IMR-90 (cell line): ENCODE results near the gene SH3RF1. TPM values are rescaled to one million over a fixed set of nuclear protein-coding genes. Genes with fewer than 3 reads are reported as not detected.

Experiments used
- ATAC-seq: fragments of 200-7000 bp; cut with Tn5 transposase; 2 replicates; pipeline ENCODE4 v1.9.1; 2020; ENCODE audit warnings: low read depth, mild to moderate bottlenecking, moderate library complexity
- BruUV-seq: library from RNA; stranded (reverse); fragments of 400-500 nt; replicated peaks from 2 replicates; lab custom pipeline; 2021; lab: Mats Ljungman, UMichigan
- CTCF ChIA-PET: fragments of 300-600 bp; formaldehyde crosslinking; extraction: SDS; loops from one replicate; lab custom pipeline; 2021; ENCODE audit warnings: antibody characterized with exemption; lab: Yijun Ruan, JAX
- POLR2A ChIA-PET: fragments of 300-600 bp; sonication (Branson Sonifier 250); formaldehyde crosslinking; loops from one replicate; lab custom pipeline; 2022; ENCODE audit warnings: antibody characterized with exemption; ENCODE audit not compliant: unreplicated experiment; lab: Charles Lee
- DNase-seq: peaks from one replicate; pipeline ENCODE4 v3.0.0; 2013
- H2AFZ ChIP-seq: replicated peaks from 2 replicates; pipeline ENCODE3; 2013; ENCODE audit warnings: low read length, mild to moderate bottlenecking; ENCODE audit not compliant: poor library complexity
- H2AK5ac ChIP-seq: 2 replicates; pipeline ENCODE4 v1.6.1; 2013; ENCODE audit warnings: low read depth, low read length, inconsistent platforms
- H2AK9ac ChIP-seq: replicated peaks from 2 replicates; pipeline ENCODE3; 2013; ENCODE audit warnings: mild to moderate bottlenecking, low read depth, low read length, moderate library complexity; ENCODE audit not compliant: poor library complexity
- H2BK120ac ChIP-seq: 2 replicates; pipeline ENCODE4 v1.6.1; 2013; ENCODE audit warnings: low read depth, low read length, inconsistent platforms
- H2BK15ac ChIP-seq: 3 replicates; pipeline ENCODE4 v1.6.1; 2013; ENCODE audit warnings: low read depth, low read length, inconsistent platforms
- H2BK20ac ChIP-seq: 2 replicates; pipeline ENCODE4 v1.6.1; 2013; ENCODE audit warnings: low read depth, mild to moderate bottlenecking, inconsistent platforms, low read length, moderate library complexity
- H2BK5ac ChIP-seq: 2 replicates; pipeline ENCODE4 v1.6.1; 2013; ENCODE audit warnings: mild to moderate bottlenecking, low read depth, low read length, inconsistent platforms; ENCODE audit not compliant: poor library complexity, severe bottlenecking
- H3K14ac ChIP-seq: replicated peaks from 2 replicates; pipeline ENCODE4 v1.6.1; 2013; ENCODE audit warnings: low read depth, low read length, inconsistent platforms
- H3K18ac ChIP-seq: 2 replicates; pipeline ENCODE4 v1.6.1; 2013; ENCODE audit warnings: low read depth, low read length, control low read depth
- H3K23ac ChIP-seq: 2 replicates; pipeline ENCODE4 v1.6.1; 2013; ENCODE audit warnings: low read depth, low read length, inconsistent platforms
- H3K27ac ChIP-seq: 2 replicates; pipeline ENCODE4 v1.5.1; 2013; ENCODE audit warnings: mild to moderate bottlenecking, control low read depth, low read length; ENCODE audit not compliant: insufficient read depth
- H3K27me3 ChIP-seq: 2 replicates; pipeline ENCODE4 v1.6.1; 2013; ENCODE audit warnings: low read length; ENCODE audit not compliant: control insufficient read depth, insufficient read depth
- H3K36me3 ChIP-seq: 2 replicates; pipeline ENCODE4 v1.6.1; 2013; ENCODE audit warnings: low read length, mixed read lengths; ENCODE audit not compliant: control insufficient read depth, insufficient read depth
- H3K4ac ChIP-seq: 2 replicates; pipeline ENCODE4 v1.6.1; 2013; ENCODE audit warnings: low read depth, low read length, inconsistent platforms
- H3K4me1 ChIP-seq: 2 replicates; pipeline ENCODE4 v1.6.1; 2013; ENCODE audit warnings: low read length, mixed read lengths; ENCODE audit not compliant: control insufficient read depth, insufficient read depth
- H3K4me2 ChIP-seq: 2 replicates; pipeline ENCODE4 v1.6.1; 2013; ENCODE audit warnings: low read depth, mild to moderate bottlenecking, control low read depth, low read length, moderate library complexity
- H3K4me3 ChIP-seq: 2 replicates; pipeline ENCODE4 v1.5.1; 2013; ENCODE audit warnings: low read depth, mild to moderate bottlenecking, control low read depth, low read length, moderate library complexity; ENCODE audit not compliant: insufficient read depth
- H3K56ac ChIP-seq: 2 replicates; pipeline ENCODE4 v1.6.1; 2013; ENCODE audit warnings: low read length, inconsistent platforms; ENCODE audit not compliant: insufficient read depth; ENCODE audit errors: extremely low read depth
- H3K79me1 ChIP-seq, 2 experiments: 2 replicates each; pipeline ENCODE4 v1.6.1; 2013; ENCODE audit warnings: low read length in 2 of 2, inconsistent platforms in 1 of 2, low read depth in 1 of 2
- H3K9ac ChIP-seq: 2 replicates; pipeline ENCODE4 v1.6.1; 2013; ENCODE audit warnings: low read depth, low read length, control low read depth
- H3K9me1 ChIP-seq: 2 replicates; pipeline ENCODE4 v1.6.1; 2013; ENCODE audit warnings: low read length, inconsistent platforms; ENCODE audit not compliant: insufficient read depth
- H3K9me3 ChIP-seq: 2 replicates; pipeline ENCODE4 v1.6.1; 2013; ENCODE audit warnings: low read length; ENCODE audit not compliant: control insufficient read depth, insufficient read depth
- H4K20me1 ChIP-seq: 2 replicates; pipeline ENCODE4 v1.6.1; 2013; ENCODE audit warnings: low read length, inconsistent platforms; ENCODE audit not compliant: insufficient read depth
- H4K5ac ChIP-seq: 2 replicates; pipeline ENCODE4 v1.6.1; 2013; ENCODE audit warnings: mild to moderate bottlenecking, low read depth, low read length, control low read depth
- H4K8ac ChIP-seq, 2 experiments: 2 replicates each; pipeline ENCODE4 v1.6.1; 2013; ENCODE audit warnings: low read depth in 2 of 2, low read length in 2 of 2, control low read depth in 1 of 2, inconsistent platforms in 1 of 2
- H4K91ac ChIP-seq: 2 replicates; pipeline ENCODE4 v1.6.1; 2013; ENCODE audit warnings: low read depth, low read length, inconsistent platforms; ENCODE audit not compliant: insufficient read depth
- CEBPB ChIP-seq: IDR thresholded peaks from 2 replicates; pipeline ENCODE4 v1.6.1; 2012; ENCODE audit warnings: low read depth, low read length, improper control_type of control experiment
- MAZ ChIP-seq: IDR thresholded peaks from 2 replicates; pipeline ENCODE4 v1.6.1; 2012; ENCODE audit warnings: low read depth, mild to moderate bottlenecking, low read length, improper control_type of control experiment, moderate library complexity, borderline replicate concordance
- RFX5 ChIP-seq: IDR thresholded peaks from 2 replicates; pipeline ENCODE4 v1.8.0; 2012; ENCODE audit warnings: low read depth, mild to moderate bottlenecking, low read length, moderate library complexity
- WGBS, 2 experiments: methylation state at CpG; one replicate each; pipeline versions ENCODE4 v1.1.5 to v1.1.7; 2013; ENCODE audit warnings: missing lambda C conversion rate in 2 of 2; ENCODE audit not compliant: insufficient read length in 1 of 2; ENCODE audit errors: extremely low coverage in 2 of 2; 5-methylcytosine and 5-hydroxymethylcytosine counted together
- dilution Hi-C: fragments of 300-500 bp; cut with HindIII; formaldehyde crosslinking; loops from one replicate; pipeline ENCODE4 v1.14.3; 2018; ENCODE audit warnings: low sequenced_read_pairs; ENCODE audit not compliant: unreplicated experiment
- in situ Hi-C: fragments of 300-500 bp; cut with MboI; formaldehyde crosslinking; loops from 3 replicates; pipeline ENCODE4 v1.14.3; 2019; ENCODE audit warnings: low sequenced_read_pairs, inconsistent platforms, mixed read lengths
- intact Hi-C: fragments of 100-400 bp; cut with micrococcal nuclease; formaldehyde crosslinking; loops from 2 replicates; pipeline ENCODE4 v1.10.0; 2022
- polyA plus RNA-seq, 3 experiments: library from polyadenylated mRNA; depleted of rRNA; stranded (reverse); fragments of >200 nt; gene quantifications; 2 replicates each; pipeline ENCODE4 v1.2.3, GENCODE V29; 2012; ENCODE audit warnings: low replicate concordance in 1 of 3
- total RNA-seq: library from RNA; depleted of rRNA; stranded (reverse); fragments of >200 nt; gene quantifications from 2 replicates; pipeline ENCODE4 v1.2.3, GENCODE V29; 2012
- TF ChIP-seq, protein P1 (sequence below): fragments of 150-350 bp; IDR thresholded peaks from 2 replicates; pipeline ENCODE4 v1.6.1; 2017; ENCODE audit warnings: mild to moderate bottlenecking, antibody characterized with exemption, low read length, low read depth

The SH3RF1 gene
- total and polyA plus RNA-seq, 2 of the 4 experiments (the other 2 are of a cell fraction): 22.0 to 29.8 TPM

DNA sequence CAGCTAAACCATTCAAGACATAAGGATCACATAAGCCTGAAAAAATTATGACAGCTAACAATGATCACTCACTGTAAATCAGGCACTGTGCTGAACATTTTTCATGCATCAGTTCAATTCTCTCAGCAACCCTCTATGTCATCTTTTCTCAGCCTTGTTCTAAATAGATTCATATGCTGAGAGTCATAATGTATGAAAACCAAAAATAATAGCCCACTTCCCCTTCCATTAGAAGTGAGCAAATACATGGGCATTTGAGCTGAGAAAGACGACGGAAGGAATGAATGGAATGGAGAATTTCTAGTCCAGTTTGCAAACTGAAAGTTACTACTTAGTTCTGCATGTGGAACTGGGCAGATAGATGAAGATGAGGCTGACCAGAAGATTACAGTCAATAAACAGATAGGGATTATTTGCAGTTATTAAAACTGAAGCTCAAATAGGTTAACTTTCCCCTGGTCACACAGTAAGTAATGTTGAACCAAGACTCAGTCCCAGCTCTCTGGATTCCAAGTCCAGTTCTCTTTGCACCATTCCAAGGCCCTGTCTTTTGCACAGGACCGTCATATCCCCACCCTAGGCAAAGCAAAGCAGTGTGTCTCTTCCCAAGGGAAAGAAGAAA, 1.6 kb upstream of the SH3RF1 start:
- peak overlapping the region; percentile 86 for H2BK20ac ChIP-seq
- no TSS peak for BruUV-seq
- H3K79me1 ChIP-seq: peaks cover 0 to 10% of the 10 kb centered on the region in 2 experiments; a peak in 2 of 4 replicates
- H3K56ac ChIP-seq: peak overlapping the region; percentile 23; the same call in 1 of the 2 replicates
- peak overlapping the region; percentile 67; the same call in 1 of the 2 replicates for H2AK5ac ChIP-seq
- dilution Hi-C loops (no loop called here), in situ Hi-C loops (no loop called here), intact Hi-C loops (loop anchor here (5.0 to 10.0 kb wide), 3 partner anchors 45 to 292 kb away; no protein-coding TSS in a partner anchor)
- H3K27ac ChIP-seq: peak overlapping the region; percentile 26
- H3K9me3 ChIP-seq: no peaks in the 10 kb centered on the region
- peak overlapping the region; percentile 83 for H2BK120ac ChIP-seq
- WGBS, 2 experiments: 0% methylated on average over 2 of the region's 3 CpGs; no CpG with 5 or more reads in 1 of the 2 experiments
- peak overlapping the region; percentile 95; the same call in 1 of the 2 replicates for H3K4me2 ChIP-seq
- H2AK9ac ChIP-seq: no peak overlapping the region
- H4K8ac ChIP-seq: peak overlapping the region; percentile 10 to 59; a peak in 2 of 4 replicates
- DNase-seq: peak; percentile 84
- H4K91ac ChIP-seq: peak overlapping the region; percentile 77; the same call in 1 of the 2 replicates
- POLR2A ChIA-PET: interaction anchor here (0.5 to 0.7 kb wide), 3 partner anchors 42 to 262 kb away, joined by 3 to 7 read pairs (median 3); partner anchors contain the start of gene CBR4
- TF ChIP-seq RFX5: peak; percentile 61
- no peak for TF ChIP-seq CEBPB
- TF ChIP-seq MAZ: no peak
- TF ChIP-seq, protein P1, sequence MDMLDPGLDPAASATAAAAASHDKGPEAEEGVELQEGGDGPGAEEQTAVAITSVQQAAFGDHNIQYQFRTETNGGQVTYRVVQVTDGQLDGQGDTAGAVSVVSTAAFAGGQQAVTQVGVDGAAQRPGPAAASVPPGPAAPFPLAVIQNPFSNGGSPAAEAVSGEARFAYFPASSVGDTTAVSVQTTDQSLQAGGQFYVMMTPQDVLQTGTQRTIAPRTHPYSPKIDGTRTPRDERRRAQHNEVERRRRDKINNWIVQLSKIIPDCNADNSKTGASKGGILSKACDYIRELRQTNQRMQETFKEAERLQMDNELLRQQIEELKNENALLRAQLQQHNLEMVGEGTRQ: no peak
- no peaks in the 10 kb centered on the region for H3K27me3 ChIP-seq
- H3K18ac ChIP-seq: peak overlapping the region; percentile 71; the same call in 1 of the 2 replicates
- CTCF ChIA-PET: interaction anchor here (0.5 to 1.4 kb wide), 5 partner anchors 9 to 262 kb away, joined by 3 to 4 read pairs (median 3); partner anchors contain the start of gene CBR4
- H3K9me1 ChIP-seq: peaks cover 2% of the 10 kb centered on the region; the same call in 1 of the 2 replicates
- peak overlapping the region; percentile 94; the same call in 1 of the 2 replicates for H3K4me3 ChIP-seq
- peak overlapping the region; percentile 62; the same call in 1 of the 2 replicates for H3K23ac ChIP-seq
- ATAC-seq: peak; percentile 3
- H4K20me1 ChIP-seq: peaks cover 5% of the 10 kb centered on the region; the same call in 1 of the 2 replicates
- peak overlapping the region; percentile 75 for H2BK5ac ChIP-seq
- peak overlapping the region; percentile 25; the same call in 1 of the 2 replicates for H4K5ac ChIP-seq
- peak overlapping the region; percentile 58; the same call in 1 of the 3 replicates for H2BK15ac ChIP-seq
- H3K36me3 ChIP-seq: no peaks in the 10 kb centered on the region
- peak overlapping the region; percentile 54; the same call in 1 of the 2 replicates for H3K9ac ChIP-seq
- H3K4ac ChIP-seq: peak overlapping the region; percentile 87
- no peak overlapping the region for H2AFZ ChIP-seq
- H3K14ac ChIP-seq: peak overlapping the region; percentile 44
- H3K4me1 ChIP-seq: peaks cover 7% of the 10 kb centered on the region
